Measurements from ENCODE around the gene ZP1. TPM values are rescaled to one million over a fixed set of nuclear protein-coding genes. Genes with fewer than 3 reads are reported as not detected.
A peak's percentile ranks its signal among the peaks of the same experiment; 100 is the strongest.

ZP1 gene
- total RNA-seq, 2 experiments from 2014 or later, result 0.20 TPM; not detected in 1

- H3K4me3 ChIP-seq (ENCODE audit: low read length), result no peak overlapping the region
- no peaks in the 10 kb centered on the region for H3K27me3 ChIP-seq (ENCODE audit: control insufficient read depth in 1 of 2, insufficient read depth in 2 of 2, low read length in 2 of 2)
- H3K27ac ChIP-seq (ENCODE audit: low read depth in 1 of 2, low read length in 2 of 2), result no peak overlapping the region
- TF ChIP-seq CTCF (IDR thresholded peaks at IDR 0.05), result no peak
- CTCF ChIA-PET, result interaction anchor here (0.5 kb wide), 1 partner anchor 302 kb away, joined by 3 read pairs; no protein-coding TSS in a partner anchor
- H3K4me3 Mint-ChIP-seq, result no peak overlapping the region
- H3K27ac Mint-ChIP-seq, result no peak overlapping the region
- H3K27me3 Mint-ChIP-seq, result no peaks in the 10 kb centered on the region
- POLR2A ChIA-PET, result no interaction called here
- DNase-seq, result no peak
- no peaks in the 10 kb centered on the region for H3K9me3 ChIP-seq (ENCODE audit: control insufficient read depth in 1 of 2, insufficient read depth in 1 of 2, low read length in 2 of 2)
- no peaks in the 10 kb centered on the region for H3K36me3 ChIP-seq (ENCODE audit: insufficient read depth, low read length)
- H3K36me3 Mint-ChIP-seq (ENCODE audit: low read depth), result no peaks in the 10 kb centered on the region
- intact Hi-C loops (cut with DNase I, micrococcal nuclease), result no loop called here
- H3K4me1 Mint-ChIP-seq (ENCODE audit: low read depth), result peaks cover 7% of the 10 kb centered on the region
- no peak for ATAC-seq (ENCODE audit: poor library complexity)
- no peaks in the 10 kb centered on the region for H3K9me3 Mint-ChIP-seq
- H3K4me1 ChIP-seq (ENCODE audit: insufficient read depth, low read length), result peaks cover 20% of the 10 kb centered on the region
These were observed 1.5 kb downstream of the ZP1 start for GRCh38 chr11:60868682-60869450.

DNA sequence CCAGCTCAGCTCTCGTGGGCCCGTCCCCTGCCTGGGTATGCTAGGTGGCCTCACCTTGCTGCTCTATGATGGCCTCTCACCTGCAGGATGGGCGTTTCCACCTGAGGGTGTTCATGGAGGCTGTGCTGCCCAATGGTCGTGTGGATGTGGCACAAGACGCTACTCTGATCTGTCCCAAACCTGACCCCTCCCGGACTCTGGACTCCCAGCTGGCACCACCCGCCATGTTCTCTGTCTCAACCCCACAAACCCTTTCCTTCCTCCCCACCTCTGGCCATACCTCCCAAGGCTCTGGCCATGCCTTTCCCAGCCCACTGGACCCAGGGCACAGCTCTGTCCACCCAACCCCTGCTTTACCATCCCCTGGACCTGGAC, 2.1 kb downstream of the ZP1 start:
- POLR2A ChIA-PET, result no interaction called here
- Mint-ChIP-seq H3K4me1 (ENCODE audit: low read depth) (peaks cover 7% of the 10 kb centered on the region), H3K27ac (no peak overlapping the region)

GRCh38 chr11:60870276-60870675, 2.9 kb downstream of the ZP1 start:
- H3K4me3 ChIP-seq (ENCODE audit: low read length), result no peak overlapping the region
- ATAC-seq (ENCODE audit: poor library complexity) (no peak), DNase-seq (peak in 1 of 14 experiments; percentile 36)
- H3K27ac Mint-ChIP-seq, result no peak overlapping the region
- H3K9me3 ChIP-seq (ENCODE audit: control insufficient read depth in 1 of 2, insufficient read depth in 1 of 2, low read length in 2 of 2), result no peaks in the 10 kb centered on the region
- no peak overlapping the region for H3K4me3 Mint-ChIP-seq
- no peaks in the 10 kb centered on the region for H3K36me3 Mint-ChIP-seq (ENCODE audit: low read depth)
- ChIA-PET CTCF (no interaction called here), POLR2A (no interaction called here)
- H3K27me3 ChIP-seq (ENCODE audit: control insufficient read depth in 1 of 2, insufficient read depth in 2 of 2, low read length in 2 of 2), result no peaks in the 10 kb centered on the region
- intact Hi-C loops (cut with DNase I, micrococcal nuclease), result no loop called here
- H3K4me1 ChIP-seq (ENCODE audit: insufficient read depth, low read length), result peaks cover 20% of the 10 kb centered on the region
- H3K27ac ChIP-seq (ENCODE audit: low read depth in 1 of 2, low read length in 2 of 2), result no peak overlapping the region
- no peaks in the 10 kb centered on the region for H3K36me3 ChIP-seq (ENCODE audit: insufficient read depth, low read length)
- TF ChIP-seq CTCF (IDR thresholded peaks at IDR 0.05), result no peak
- H3K4me1 Mint-ChIP-seq (ENCODE audit: low read depth), result peaks cover 7% of the 10 kb centered on the region
- H3K27me3 Mint-ChIP-seq, result no peaks in the 10 kb centered on the region
- H3K9me3 Mint-ChIP-seq, result no peaks in the 10 kb centered on the region

More for the DNA sequence above, 2.1 kb downstream of the ZP1 start:
- TF ChIP-seq CTCF (IDR thresholded peaks at IDR 0.05), result no peak
- no peak for DNase-seq
- Histone ChIP-seq H3K27me3 (ENCODE audit: control insufficient read depth in 1 of 2, insufficient read depth in 2 of 2, low read length in 2 of 2) (no peaks in the 10 kb centered on the region), H3K4me3 (ENCODE audit: low read length) (no peak overlapping the region), H3K4me1 (ENCODE audit: insufficient read depth, low read length) (peaks cover 20% of the 10 kb centered on the region), H3K9me3 (ENCODE audit: control insufficient read depth in 1 of 2, insufficient read depth in 1 of 2, low read length in 2 of 2) (no peaks in the 10 kb centered on the region), H3K27ac (ENCODE audit: low read depth in 1 of 2, low read length in 2 of 2) (no peak overlapping the region), H3K36me3 (ENCODE audit: insufficient read depth, low read length) (no peaks in the 10 kb centered on the region)
- CTCF ChIA-PET, result no interaction called here
- Mint-ChIP-seq H3K27me3 (no peaks in the 10 kb centered on the region), H3K4me3 (no peak overlapping the region), H3K9me3 (no peaks in the 10 kb centered on the region), H3K36me3 (ENCODE audit: low read depth) (no peaks in the 10 kb centered on the region)
- intact Hi-C loops (cut with DNase I, micrococcal nuclease), result no loop called here
- no peak for ATAC-seq (ENCODE audit: poor library complexity)

Measured in CD4-positive, alpha-beta T cell (primary cell).